HEK293 (cell line): ENCODE data around the gene POGZ.

Experiments used
- CTCF ChIA-PET: fragments of 350-600 bp; formaldehyde crosslinking; extraction: SDS; loops from one replicate; lab custom pipeline; 2021; ENCODE audit warnings: antibody characterized with exemption; lab: Yijun Ruan, JAX
- POLR2A ChIA-PET: fragments of 300-600 bp; formaldehyde crosslinking; extraction: SDS; loops from one replicate; lab custom pipeline; 2020; ENCODE audit warnings: antibody characterized with exemption, inconsistent platforms; lab: Yijun Ruan, JAX
- H3K27ac ChIP-seq: fragments of 200-500 bp; sonication (Bioruptor generic); 2 replicates; pipeline ENCODE4 v1.5.1; 2014; ENCODE audit warnings: low read depth, low read length, control low read depth, inconsistent platforms; ENCODE audit errors: extremely low read depth
- H3K36me3 ChIP-seq, 2 experiments: fragments of 200-500 bp in 1 of 2; sonication (Bioruptor generic) in 1 of 2; 1 replicate in 1 of 2; 2 replicates in 1 of 2; pipeline ENCODE4 v1.5.1; 2014 to 2017; ENCODE audit warnings: inconsistent platforms in 2 of 2, low read length in 2 of 2; ENCODE audit not compliant: control insufficient read depth in 2 of 2, insufficient read depth in 1 of 2
- H3K4me1 ChIP-seq: fragments of 200-500 bp; sonication (Bioruptor generic); 2 replicates; pipeline ENCODE4 v1.5.1; 2014; ENCODE audit warnings: mild to moderate bottlenecking, low read length, inconsistent platforms; ENCODE audit not compliant: control insufficient read depth, insufficient read depth
- H3K4me3 ChIP-seq: 2 replicates; pipeline ENCODE4 v1.5.1; 2011; ENCODE audit warnings: low read depth, mild to moderate bottlenecking, control low read depth, low read length, moderate library complexity
- H3K9me3 ChIP-seq: fragments of 200-500 bp; sonication (Bioruptor generic); 2 replicates; pipeline ENCODE4 v1.5.1; 2014; ENCODE audit warnings: low read depth, low read length, inconsistent platforms; ENCODE audit not compliant: control insufficient read depth, insufficient read depth
- ELK4 ChIP-seq: IDR thresholded peaks from 2 replicates; pipeline ENCODE4 v1.6.1; 2011; ENCODE audit warnings: mild to moderate bottlenecking, low read depth, low read length, borderline replicate concordance
- GLI4 ChIP-seq: fragments of 450-650 bp; formaldehyde crosslinking; IDR thresholded peaks from 2 replicates; pipeline ENCODE4 v1.5.1; 2016; ENCODE audit warnings: missing biosample characterization, missing genetic modification characterization
- IKZF3 ChIP-seq: fragments of 450-650 bp; IDR thresholded peaks from 2 replicates; pipeline ENCODE4 v1.5.0; 2018; ENCODE audit warnings: missing biosample characterization, mild to moderate bottlenecking, missing genetic modification characterization, moderate library complexity
- INSM2 ChIP-seq: fragments of 450-650 bp; formaldehyde crosslinking; IDR thresholded peaks from 2 replicates; pipeline ENCODE4 v1.5.1; 2016; ENCODE audit warnings: missing biosample characterization, missing genetic modification characterization
- PATZ1 ChIP-seq: fragments of 450-650 bp; formaldehyde crosslinking; IDR thresholded peaks from 2 replicates; pipeline ENCODE4 v1.5.1; 2016; ENCODE audit warnings: missing biosample characterization, missing genetic modification characterization
- PRDM4 ChIP-seq: fragments of 450-650 bp; formaldehyde crosslinking; IDR thresholded peaks from 2 replicates; pipeline ENCODE4 v1.5.1; 2017; ENCODE audit warnings: missing biosample characterization, missing genetic modification characterization
- REPIN1 ChIP-seq: fragments of 450-650 bp; formaldehyde crosslinking; IDR thresholded peaks from 2 replicates; pipeline ENCODE4 v1.5.1; 2017; ENCODE audit warnings: missing biosample characterization, missing genetic modification characterization, low read depth
- ZBTB17 ChIP-seq: fragments of 450-650 bp; formaldehyde crosslinking; IDR thresholded peaks from 2 replicates; pipeline ENCODE4 v1.5.1; 2016; ENCODE audit warnings: missing biosample characterization, missing genetic modification characterization
- ZBTB44 ChIP-seq: fragments of 450-650 bp; IDR thresholded peaks from 2 replicates; pipeline ENCODE4 v1.5.1; 2018; ENCODE audit warnings: missing biosample characterization, mild to moderate bottlenecking, missing genetic modification characterization
- ZBTB48 ChIP-seq: fragments of 450-650 bp; formaldehyde crosslinking; IDR thresholded peaks from 2 replicates; pipeline ENCODE4 v1.5.1; 2016; ENCODE audit warnings: missing biosample characterization, missing genetic modification characterization
- ZBTB8A ChIP-seq: fragments of 450-650 bp; formaldehyde crosslinking; IDR thresholded peaks from 2 replicates; pipeline ENCODE4 v1.5.1; 2016; ENCODE audit warnings: missing biosample characterization, missing genetic modification characterization
- ZNF16 ChIP-seq: fragments of 450-650 bp; formaldehyde crosslinking; IDR thresholded peaks from 2 replicates; pipeline ENCODE4 v1.5.1; 2016; ENCODE audit warnings: low read depth, missing biosample characterization, missing genetic modification characterization
- ZNF24 ChIP-seq: fragments of 450-650 bp; formaldehyde crosslinking; IDR thresholded peaks from 2 replicates; pipeline ENCODE4 v1.5.1; 2016; ENCODE audit warnings: missing biosample characterization, missing genetic modification characterization
- ZNF302 ChIP-seq: fragments of 450-650 bp; formaldehyde crosslinking; IDR thresholded peaks from 2 replicates; pipeline ENCODE4 v1.5.1; 2016; ENCODE audit warnings: missing biosample characterization, missing genetic modification characterization, low read depth
- ZNF394 ChIP-seq: fragments of 450-650 bp; formaldehyde crosslinking; IDR thresholded peaks from 2 replicates; pipeline ENCODE4 v1.5.1; 2016; ENCODE audit warnings: missing biosample characterization, missing genetic modification characterization, mild to moderate bottlenecking, moderate library complexity, borderline replicate concordance
- ZNF560 ChIP-seq: fragments of 450-650 bp; formaldehyde crosslinking; IDR thresholded peaks from 2 replicates; pipeline ENCODE4 v1.5.1; 2017; ENCODE audit warnings: missing biosample characterization, missing genetic modification characterization, borderline replicate concordance
- ZNF585B ChIP-seq: fragments of 450-650 bp; formaldehyde crosslinking; IDR thresholded peaks from 2 replicates; pipeline ENCODE4 v1.5.1; 2016; ENCODE audit warnings: missing biosample characterization, missing genetic modification characterization
- ZNF600 ChIP-seq: fragments of 450-650 bp; formaldehyde crosslinking; IDR thresholded peaks from 2 replicates; pipeline ENCODE4 v1.5.1; 2016; ENCODE audit warnings: missing biosample characterization, missing genetic modification characterization
- ZNF660 ChIP-seq: fragments of 450-650 bp; IDR thresholded peaks from 2 replicates; pipeline ENCODE4 v1.5.1; 2018; ENCODE audit warnings: missing biosample characterization, mild to moderate bottlenecking, missing genetic modification characterization
- ZNF692 ChIP-seq: fragments of 450-650 bp; formaldehyde crosslinking; IDR thresholded peaks from 2 replicates; pipeline ENCODE4 v1.5.1; 2016; ENCODE audit warnings: missing biosample characterization, missing genetic modification characterization
- ZNF76 ChIP-seq: fragments of 450-650 bp; formaldehyde crosslinking; IDR thresholded peaks from 2 replicates; pipeline ENCODE4; 2016; ENCODE audit warnings: low read depth, missing biosample characterization, missing genetic modification characterization, borderline replicate concordance
- ZNF792 ChIP-seq: fragments of 450-650 bp; formaldehyde crosslinking; IDR thresholded peaks from 2 replicates; pipeline ENCODE4 v1.5.1; 2016; ENCODE audit warnings: missing biosample characterization, missing genetic modification characterization
- ZSCAN30 ChIP-seq: fragments of 450-650 bp; IDR thresholded peaks from 2 replicates; pipeline ENCODE4 v1.5.1; 2018; ENCODE audit warnings: missing biosample characterization, mild to moderate bottlenecking, missing genetic modification characterization, moderate library complexity

Gene POGZ

GRCh38 chr1:151372058-151372934, 87.0 kb downstream of the POGZ start, which contains the start of gene SELENBP1 (continued):
- TF ChIP-seq PATZ1 (peak; percentile 75), ZNF585B (no peak), PRDM4 (tag by site-specific recombination) (no peak), ZNF16 (tag by site-specific recombination) (no peak), ZNF76 (tag by site-specific recombination) (peak; percentile 89), ZNF692 (peak; percentile 59; the same call in 1 of the 2 replicates), ZNF24 (0 out of 2 replicates have a peak, but pooled peaks have one; percentile 5)

- Histone ChIP-seq H3K9me3 (no peaks in the 10 kb centered on the region), H3K4me1 (peaks cover 12% of the 10 kb centered on the region), H3K27ac (peak overlapping the region; percentile 64), H3K36me3 (peaks cover 0 to 29% of the 10 kb centered on the region in 2 experiments; a peak in 2 of 3 replicates), H3K4me3 (no peak overlapping the region)
- POLR2A ChIA-PET = interaction anchor here (0.6 to 1.7 kb wide), 7 partner anchors 16 to 387 kb away, joined by 3 to 13 read pairs (median 3); partner anchors contain the start of genes PI4KB and PSMB4
- CTCF ChIA-PET = interaction anchor here (0.6 to 1.7 kb wide), 8 partner anchors 11 to 391 kb away, joined by 3 to 11 read pairs (median 4); no protein-coding TSS in a partner anchor
- TF ChIP-seq IKZF3 (tag by site-specific recombination) = peak; percentile 83
- TF ChIP-seq ZBTB8A (tag by site-specific recombination) = no peak
- TF ChIP-seq ZNF660 (tag by site-specific recombination) = 0 out of 2 replicates have a peak, but pooled peaks have one; percentile 43
- TF ChIP-seq ZNF560 (tag by site-specific recombination) = no peak
- 0 out of 2 replicates have a peak, but pooled peaks have one; percentile 48 for TF ChIP-seq ZSCAN30 (tag by site-specific recombination)
- TF ChIP-seq ZNF792 = no peak
- no peak for TF ChIP-seq ZNF302
- TF ChIP-seq ZBTB44 (tag by site-specific recombination) = 0 out of 2 replicates have a peak, but pooled peaks have one; percentile 16
- no peak for TF ChIP-seq ZNF24
- no peak for TF ChIP-seq REPIN1 (tag by site-specific recombination)
- peak; percentile 64; the same call in 1 of the 2 replicates for TF ChIP-seq ZNF394 (tag by site-specific recombination)
- 0 out of 2 replicates have a peak, but pooled peaks have one; percentile 49 for TF ChIP-seq ZBTB48 (tag by site-specific recombination)
- TF ChIP-seq ZNF600 (tag by site-specific recombination) = peak; percentile 80
- no peak for TF ChIP-seq INSM2 (tag by site-specific recombination)
- peak; percentile 36; the same call in 1 of the 2 replicates for TF ChIP-seq ZBTB17 (tag by site-specific recombination)
- TF ChIP-seq GLI4 (tag by site-specific recombination) = no peak
- TF ChIP-seq ELK4 = no peak
Measured at GRCh38 chr1:151371370-151372057, 87.8 kb downstream of the POGZ start.
